Nephron progenitor cell (in vitro differentiated cells): ENCODE results near the gene CRB2.

Source experiments
- DNase-seq: peaks from one replicate; pipeline ENCODE4 v3.0.0; 2021
- H3K27ac Mint-ChIP-seq: 2 replicates; pipeline ENCODE4 v1.8.0; 2021; ENCODE audit warnings: mild to moderate bottlenecking, moderate library complexity, mixed read lengths
- H3K27me3 Mint-ChIP-seq: 2 replicates; pipeline ENCODE4 v1.8.0; 2021; ENCODE audit warnings: mild to moderate bottlenecking, low read depth, mixed read lengths; ENCODE audit not compliant: poor library complexity
- H3K36me3 Mint-ChIP-seq: 2 replicates; pipeline ENCODE4 v1.8.0; 2021; ENCODE audit warnings: low read depth, mixed read lengths
- H3K4me1 Mint-ChIP-seq: 2 replicates; pipeline ENCODE4 v1.8.0; 2021; ENCODE audit warnings: mixed read lengths
- H3K4me3 Mint-ChIP-seq: 2 replicates; pipeline ENCODE4 v1.8.0; 2021; ENCODE audit warnings: mild to moderate bottlenecking, moderate library complexity, mixed read lengths
- H3K9me3 Mint-ChIP-seq: 2 replicates; pipeline ENCODE4 v1.8.0; 2021; ENCODE audit warnings: mild to moderate bottlenecking, moderate library complexity, mixed read lengths
- TF ChIP-seq, protein P1 (sequence below): fragments of 200-600 bp; sonication (generic); IDR thresholded peaks from 2 replicates; pipeline ENCODE4 v1.5.0; 2021; ENCODE audit warnings: antibody characterized with exemption

The CRB2 gene

DNA sequence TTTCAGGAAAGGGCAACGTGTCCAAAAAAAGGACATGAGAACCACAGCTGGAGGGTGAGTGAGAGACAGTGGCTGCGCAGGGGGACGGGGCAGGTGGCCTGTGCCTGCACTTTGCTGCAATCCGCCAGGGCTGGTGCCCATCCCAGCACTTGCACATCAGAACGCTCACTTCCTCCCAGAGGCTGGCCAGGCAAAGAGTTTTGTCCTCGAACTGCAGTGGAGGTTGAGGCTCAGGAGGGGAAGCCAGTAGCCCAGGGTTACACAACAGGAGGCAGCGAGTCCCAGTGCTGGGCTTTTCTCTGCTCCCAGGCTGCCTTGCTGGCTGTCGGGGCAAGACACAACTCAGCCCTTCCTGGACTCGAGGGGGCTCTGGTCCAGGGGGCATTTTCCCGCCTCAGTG lies 33.1 kb downstream of the CRB2 start:
- Mint-ChIP-seq H3K27ac (no peak overlapping the region), H3K36me3 (peaks cover 5% of the 10 kb centered on the region), H3K4me3 (no peak overlapping the region), H3K9me3 (peaks cover 7% of the 10 kb centered on the region), H3K4me1 (peaks cover 57% of the 10 kb centered on the region), H3K27me3 (peaks cover 5% of the 10 kb centered on the region)
- no peak for DNase-seq
- TF ChIP-seq, protein P1, sequence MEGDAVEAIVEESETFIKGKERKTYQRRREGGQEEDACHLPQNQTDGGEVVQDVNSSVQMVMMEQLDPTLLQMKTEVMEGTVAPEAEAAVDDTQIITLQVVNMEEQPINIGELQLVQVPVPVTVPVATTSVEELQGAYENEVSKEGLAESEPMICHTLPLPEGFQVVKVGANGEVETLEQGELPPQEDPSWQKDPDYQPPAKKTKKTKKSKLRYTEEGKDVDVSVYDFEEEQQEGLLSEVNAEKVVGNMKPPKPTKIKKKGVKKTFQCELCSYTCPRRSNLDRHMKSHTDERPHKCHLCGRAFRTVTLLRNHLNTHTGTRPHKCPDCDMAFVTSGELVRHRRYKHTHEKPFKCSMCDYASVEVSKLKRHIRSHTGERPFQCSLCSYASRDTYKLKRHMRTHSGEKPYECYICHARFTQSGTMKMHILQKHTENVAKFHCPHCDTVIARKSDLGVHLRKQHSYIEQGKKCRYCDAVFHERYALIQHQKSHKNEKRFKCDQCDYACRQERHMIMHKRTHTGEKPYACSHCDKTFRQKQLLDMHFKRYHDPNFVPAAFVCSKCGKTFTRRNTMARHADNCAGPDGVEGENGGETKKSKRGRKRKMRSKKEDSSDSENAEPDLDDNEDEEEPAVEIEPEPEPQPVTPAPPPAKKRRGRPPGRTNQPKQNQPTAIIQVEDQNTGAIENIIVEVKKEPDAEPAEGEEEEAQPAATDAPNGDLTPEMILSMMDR: no peak

DNA sequence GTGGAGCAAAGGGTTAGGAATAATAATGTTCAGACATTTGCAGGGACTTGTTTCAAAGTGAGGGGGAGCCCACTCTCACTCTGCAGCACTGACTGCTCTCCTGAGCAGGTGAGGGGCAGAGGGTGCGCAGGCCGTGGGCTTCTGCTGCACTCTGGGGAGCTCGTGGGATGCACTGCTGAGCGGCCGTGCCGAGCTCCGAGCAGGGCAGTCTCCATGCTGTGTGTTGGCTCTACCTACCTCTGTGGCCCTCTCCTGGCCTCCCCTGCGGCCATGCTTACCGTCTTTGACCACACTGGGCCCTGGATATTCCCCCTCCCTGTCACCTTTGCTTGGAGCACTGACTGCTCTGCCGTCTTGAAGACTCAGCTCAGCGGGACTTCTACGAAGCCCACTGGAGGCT lies 33.7 kb downstream of the CRB2 start:
- peaks cover 5% of the 10 kb centered on the region for H3K36me3 Mint-ChIP-seq
- DNase-seq: no peak
- peaks cover 7% of the 10 kb centered on the region for H3K9me3 Mint-ChIP-seq
- H3K27ac Mint-ChIP-seq: no peak overlapping the region
- peaks cover 5% of the 10 kb centered on the region for H3K27me3 Mint-ChIP-seq
- H3K4me1 Mint-ChIP-seq: peaks cover 56% of the 10 kb centered on the region
- no peak overlapping the region for H3K4me3 Mint-ChIP-seq
- TF ChIP-seq, protein P1: no peak

DNA sequence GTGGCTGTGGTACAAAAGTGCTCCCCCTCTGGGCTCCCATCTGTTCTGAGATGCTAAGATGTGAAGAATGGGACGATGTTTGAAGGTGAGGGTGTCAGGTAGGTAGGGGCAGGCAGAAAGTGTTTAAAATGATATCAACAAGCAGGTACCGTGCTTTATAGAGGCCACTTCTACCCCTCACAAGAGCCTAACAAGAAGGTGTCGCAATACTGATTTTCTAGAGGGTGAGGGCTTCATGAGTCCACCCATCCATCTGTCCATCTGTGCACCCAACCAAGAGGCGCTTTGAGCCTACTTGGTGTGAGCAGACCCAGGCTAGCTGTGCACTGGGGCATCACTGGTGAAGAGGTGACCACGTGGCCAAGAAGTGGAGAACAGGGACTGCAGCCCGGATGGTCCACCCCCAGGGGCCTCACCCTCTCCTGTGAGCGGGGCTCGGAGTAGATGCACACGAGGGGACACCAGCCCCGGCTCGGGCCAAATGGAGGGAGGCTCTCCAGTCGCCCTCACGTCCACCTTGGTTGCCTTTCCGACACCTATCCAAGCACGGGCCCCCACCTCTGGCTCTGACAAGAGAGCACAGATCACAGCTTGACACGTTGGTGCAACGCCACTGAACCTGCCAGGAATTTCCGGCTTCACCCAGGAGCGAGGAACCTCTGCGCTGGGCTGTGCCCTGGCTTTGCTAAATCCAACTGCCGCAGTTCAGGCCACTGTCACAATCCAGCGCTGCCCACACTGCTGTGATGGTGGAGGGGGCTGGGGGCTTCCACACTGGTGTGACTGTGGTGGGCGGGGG lies 34.5 kb downstream of the CRB2 start:
- H3K27me3 Mint-ChIP-seq: peaks cover 5% of the 10 kb centered on the region
- H3K4me1 Mint-ChIP-seq: peaks cover 56% of the 10 kb centered on the region
- H3K36me3 Mint-ChIP-seq: peaks cover 5% of the 10 kb centered on the region
- no peak overlapping the region for H3K4me3 Mint-ChIP-seq
- TF ChIP-seq, protein P1: no peak
- peaks cover 7% of the 10 kb centered on the region for H3K9me3 Mint-ChIP-seq
- no peak for DNase-seq
- H3K27ac Mint-ChIP-seq: no peak overlapping the region

GRCh38 chr9:123391233-123391632 lies 35.2 kb downstream of the CRB2 start:
- Mint-ChIP-seq H3K36me3 (peaks cover 5% of the 10 kb centered on the region), H3K9me3 (peaks cover 7% of the 10 kb centered on the region), H3K4me3 (no peak overlapping the region), H3K27ac (no peak overlapping the region), H3K27me3 (peaks cover 5% of the 10 kb centered on the region), H3K4me1 (peaks cover 63% of the 10 kb centered on the region)
- TF ChIP-seq, protein P1: no peak
- DNase-seq: no peak

DNA sequence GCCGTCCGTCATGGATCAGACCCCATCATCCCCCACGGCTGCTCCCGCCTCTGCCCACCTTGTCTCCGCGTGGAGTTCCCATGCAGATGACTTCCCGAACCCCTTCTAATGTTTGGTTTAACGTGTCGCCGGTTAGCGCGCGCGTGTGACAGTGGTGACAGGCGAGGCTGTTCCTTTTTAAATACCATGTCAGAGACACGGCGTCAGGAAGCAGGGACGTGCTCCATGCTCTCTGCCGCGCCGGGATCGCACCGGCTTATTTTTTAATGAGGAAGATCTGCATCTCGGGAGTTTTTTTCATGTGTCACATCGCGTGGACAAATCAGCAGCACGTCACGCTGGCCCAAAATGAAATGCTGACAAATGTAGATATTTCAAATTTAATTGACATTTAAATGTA lies 35.9 kb downstream of the CRB2 start:
- Mint-ChIP-seq H3K27me3 (peaks cover 5% of the 10 kb centered on the region), H3K4me3 (no peak overlapping the region), H3K4me1 (peaks cover 68% of the 10 kb centered on the region), H3K27ac (no peak overlapping the region), H3K9me3 (peaks cover 7% of the 10 kb centered on the region), H3K36me3 (peaks cover 5% of the 10 kb centered on the region)
- no peak for DNase-seq
- TF ChIP-seq, protein P1: no peak

DNA sequence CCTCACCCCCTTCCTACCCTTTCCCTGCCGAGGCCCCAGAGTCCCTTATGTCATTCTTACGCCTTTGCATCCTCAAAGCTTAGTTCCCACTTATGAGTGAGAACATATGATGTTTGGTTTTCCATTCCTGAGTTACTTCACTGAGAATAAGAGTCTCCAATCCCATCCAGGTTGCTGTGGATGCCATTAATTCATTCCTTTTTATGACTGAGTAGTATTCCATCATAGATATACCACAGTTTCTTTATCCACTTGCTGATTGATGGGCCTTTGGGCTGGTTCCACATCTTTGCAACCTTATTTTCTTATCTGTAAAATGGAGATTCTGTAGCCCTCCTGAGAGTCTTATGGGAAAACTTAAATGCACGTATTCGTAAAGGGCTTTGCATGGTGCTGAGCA lies 36.8 kb downstream of the CRB2 start:
- Mint-ChIP-seq H3K27me3 (peaks cover 5% of the 10 kb centered on the region), H3K4me3 (no peak overlapping the region), H3K27ac (no peak overlapping the region), H3K36me3 (peaks cover 5% of the 10 kb centered on the region), H3K4me1 (peaks cover 61% of the 10 kb centered on the region), H3K9me3 (peaks cover 7% of the 10 kb centered on the region)
- DNase-seq: no peak
- TF ChIP-seq, protein P1: no peak
